Activated CD4-positive, alpha-beta memory T cell treated with anti-CD3 and anti-CD28 coated beads for 36 hours (primary cell): ENCODE measurements around the gene PPP1R12A. TPM values are rescaled to one million over a fixed set of nuclear protein-coding genes. Genes with fewer than 3 reads are reported as not detected.
"Not testable (repeated sequence)": the region's sequence is repeated elsewhere in the genome, so short reads cannot be mapped to it uniquely, and the experiment has no call there.

Experiments used
- CTCF ChIA-PET: fragments of 350-600 bp; sonication (Branson Sonifier 250); formaldehyde crosslinking; loops from one replicate; lab custom pipeline; 2021; ENCODE audit warnings: antibody characterized with exemption, inconsistent platforms; lab: Charles Lee
- POLR2A ChIA-PET: fragments of 350-600 bp; sonication (Branson Sonifier 250); formaldehyde crosslinking; loops from one replicate; lab custom pipeline; 2021; ENCODE audit warnings: antibody characterized with exemption; lab: Charles Lee
- DNase-seq: peaks from one replicate; pipeline ENCODE4 v3.0.0-alpha.2; 2020
- H3K27ac Mint-ChIP-seq: one replicate; pipeline ENCODE4 v1.8.0; 2021; ENCODE audit warnings: mixed read lengths
- H3K27me3 Mint-ChIP-seq: one replicate; pipeline ENCODE4 v1.8.0; 2021; ENCODE audit warnings: mixed read lengths
- H3K36me3 Mint-ChIP-seq: one replicate; pipeline ENCODE4 v1.8.0; 2021; ENCODE audit warnings: mixed read lengths
- H3K4me1 Mint-ChIP-seq: one replicate; pipeline ENCODE4 v1.8.0; 2021; ENCODE audit warnings: low read depth, mixed read lengths
- H3K4me3 Mint-ChIP-seq: one replicate; pipeline ENCODE4 v1.8.0; 2021; ENCODE audit warnings: mild to moderate bottlenecking, mixed read lengths
- H3K9me3 Mint-ChIP-seq: one replicate; pipeline ENCODE4 v1.8.0; 2021; ENCODE audit warnings: mixed read lengths
- intact Hi-C: fragments of 100-400 bp; cut with micrococcal nuclease; formaldehyde crosslinking; loops from one replicate; pipeline ENCODE4 v1.15.1; 2023
- total RNA-seq, 2 experiments: library from RNA; stranded (reverse); gene quantifications; one replicate each; pipeline ENCODE4 v1.2.3, GENCODE V29; 2021

Gene PPP1R12A
- total RNA-seq: 10 to 100 TPM; 74.5 to 75.7 TPM

DNA sequence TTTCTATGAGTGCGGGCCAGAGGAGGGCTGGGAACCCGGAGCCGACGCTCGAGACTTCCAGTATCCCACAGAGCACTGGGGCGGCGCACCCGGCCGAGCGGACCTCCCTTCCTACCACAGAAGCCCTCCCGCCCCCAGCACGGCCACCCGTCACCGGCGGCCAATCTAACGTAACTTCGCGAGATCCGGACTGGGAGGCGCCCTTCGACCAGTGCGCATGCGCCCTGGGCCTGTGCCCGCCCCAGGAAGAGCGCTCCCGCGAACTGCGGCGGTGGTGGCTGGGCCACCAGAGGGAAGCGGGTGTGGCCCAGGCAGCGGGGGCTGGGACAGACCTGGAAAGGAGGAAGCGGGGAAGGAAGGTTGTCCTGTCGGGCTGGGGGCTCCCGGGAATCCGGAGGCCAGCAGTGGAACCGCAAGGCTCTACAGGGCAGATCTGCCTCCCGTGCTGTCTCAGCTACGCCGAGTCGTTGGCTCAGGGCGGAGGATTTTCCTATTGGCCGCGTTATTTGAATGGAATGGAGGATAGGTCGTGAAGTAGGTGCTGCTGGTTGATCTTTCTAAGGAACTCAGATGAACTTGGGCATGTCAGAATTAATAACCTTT, at the start of gene PPP1R12A:
Gene PPP1R12A (minus strand): TSS at position 77 of the 603 bp plus-strand sequence. CDS start 166 bp downstream, outside the sequence.
- DNase-seq: peak; percentile 97
- ChIA-PET CTCF (interaction anchor here (0.6 kb wide), 1 partner anchor 48 kb away, joined by 3 read pairs; no protein-coding TSS in a partner anchor), POLR2A (interaction anchor here (1.0 kb wide), 2 partner anchors 10 to 49 kb away, joined by 3 read pairs; no protein-coding TSS in a partner anchor)
- Mint-ChIP-seq H3K9me3 (no peaks in the 10 kb centered on the region), H3K27me3 (no peaks in the 10 kb centered on the region), H3K4me3 (peak within 1 kb of the TSS; percentile 85), H3K4me1 (peaks cover 33% of the 10 kb centered on the region), H3K27ac (peak within 1 kb of the TSS; percentile 99), H3K36me3 (peaks cover 9% of the 10 kb centered on the region)
- intact Hi-C loops: loop anchor here (1.0 to 2.0 kb wide), 3 partner anchors 48 to 252 kb away; no protein-coding TSS in a partner anchor

DNA sequence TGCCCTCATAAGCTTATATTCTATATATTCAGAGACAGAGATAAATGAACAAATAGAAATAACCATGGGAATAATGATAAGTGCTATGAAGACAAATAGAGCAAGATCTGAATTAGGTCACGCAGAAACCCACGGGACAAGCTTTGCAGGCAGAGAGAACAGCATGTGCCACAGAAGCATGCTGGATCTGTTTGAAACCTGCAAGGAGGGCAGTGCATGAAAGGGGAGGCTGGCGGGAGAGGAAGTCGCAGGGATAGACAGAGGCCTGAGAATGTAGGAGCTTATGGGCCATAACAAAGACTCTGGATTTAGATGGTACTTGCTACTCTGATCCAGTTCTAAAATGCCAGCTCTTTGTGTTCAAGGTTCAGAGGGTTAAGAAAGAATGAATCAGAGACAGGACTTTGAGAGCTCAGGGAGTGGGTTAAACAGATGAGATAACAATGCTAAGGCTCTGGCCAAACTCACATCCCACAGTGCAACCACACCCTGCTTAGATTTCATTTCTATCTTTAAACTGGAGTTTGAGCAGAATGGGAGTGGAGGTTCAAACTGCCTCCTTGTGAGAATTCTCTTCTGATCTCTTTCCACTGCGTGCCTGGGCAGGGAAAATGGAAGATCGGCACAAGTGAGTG, 49.2 kb upstream of the PPP1R12A start:
- Mint-ChIP-seq H3K4me3 (no peak overlapping the region), H3K36me3 (no peaks in the 10 kb centered on the region), H3K27ac (no peak overlapping the region), H3K4me1 (no peaks in the 10 kb centered on the region), H3K9me3 (no peaks in the 10 kb centered on the region), H3K27me3 (peaks cover 7% of the 10 kb centered on the region)
- DNase-seq: no peak
- POLR2A ChIA-PET: interaction anchor here (0.5 kb wide), 1 partner anchor 67 kb away, joined by 3 read pairs; no protein-coding TSS in a partner anchor
- CTCF ChIA-PET: no interaction called here
- intact Hi-C loops: no loop called here

GRCh38 chr12:79983492-79983891, 48.6 kb upstream of the PPP1R12A start:
- no peaks in the 10 kb centered on the region for H3K9me3 Mint-ChIP-seq
- no peaks in the 10 kb centered on the region for H3K36me3 Mint-ChIP-seq
- ChIA-PET POLR2A (no interaction called here), CTCF (no interaction called here)
- no peaks in the 10 kb centered on the region for H3K4me1 Mint-ChIP-seq
- peaks cover 7% of the 10 kb centered on the region for H3K27me3 Mint-ChIP-seq
- DNase-seq: no peak
- no peak overlapping the region for H3K27ac Mint-ChIP-seq
- intact Hi-C loops: no loop called here
- no peak overlapping the region for H3K4me3 Mint-ChIP-seq

- ChIA-PET POLR2A (no interaction called here), CTCF (interaction anchor here (0.7 kb wide), 1 partner anchor 13 kb away, joined by 3 read pairs; no protein-coding TSS in a partner anchor)
- DNase-seq: no peak
- H3K4me1 Mint-ChIP-seq: no peaks in the 10 kb centered on the region
- H3K4me3 Mint-ChIP-seq: no peak overlapping the region
- H3K27ac Mint-ChIP-seq: no peak overlapping the region
- no peaks in the 10 kb centered on the region for H3K36me3 Mint-ChIP-seq
- peaks cover 7% of the 10 kb centered on the region for H3K27me3 Mint-ChIP-seq
- intact Hi-C loops: no loop called here
- H3K9me3 Mint-ChIP-seq: no peaks in the 10 kb centered on the region
Observed at GRCh38 chr12:79982086-79983062, 47.5 kb upstream of the PPP1R12A start.

GRCh38 chr12:79978692-79979091, 43.8 kb upstream of the PPP1R12A start:
- intact Hi-C loops: no loop called here
- DNase-seq: no peak
- H3K36me3 Mint-ChIP-seq: no peaks in the 10 kb centered on the region
- no peaks in the 10 kb centered on the region for H3K9me3 Mint-ChIP-seq
- H3K4me1 Mint-ChIP-seq: no peaks in the 10 kb centered on the region
- no peak overlapping the region for H3K27ac Mint-ChIP-seq
- H3K27me3 Mint-ChIP-seq: no peaks in the 10 kb centered on the region
- ChIA-PET POLR2A (no interaction called here), CTCF (interaction anchor here (0.6 kb wide), 1 partner anchor 28 kb away, joined by 3 read pairs; no protein-coding TSS in a partner anchor)
- H3K4me3 Mint-ChIP-seq: no peak overlapping the region

DNA sequence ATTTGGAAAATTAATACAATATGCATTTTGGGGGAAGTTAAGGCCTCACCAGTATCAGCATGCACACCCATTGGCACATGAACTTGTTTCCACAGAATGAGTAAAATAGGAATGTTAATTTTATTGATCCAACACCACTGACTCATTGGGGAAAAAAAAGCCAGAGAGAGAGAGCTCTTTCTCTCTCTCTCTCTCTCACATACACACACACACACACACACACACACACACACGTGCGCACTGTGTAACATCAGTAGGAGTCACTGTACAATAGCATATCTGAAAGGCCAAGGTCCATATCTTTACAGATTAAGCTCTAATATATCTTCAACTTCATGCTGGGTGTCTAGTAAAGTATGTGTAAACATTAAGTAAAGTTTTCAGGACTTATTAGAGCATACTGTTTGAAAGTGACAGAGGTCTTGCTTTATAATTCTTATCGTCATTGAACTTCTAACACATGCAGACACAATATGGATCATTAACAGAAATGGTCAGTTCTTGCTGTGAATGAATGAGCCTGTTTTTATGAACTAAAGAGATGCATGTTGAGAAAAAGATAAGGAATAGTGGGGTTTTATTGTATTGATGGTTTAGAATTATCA, 43.1 kb upstream of the PPP1R12A start:
- intact Hi-C loops, H3K4me3 Mint-ChIP-seq, POLR2A ChIA-PET, DNase-seq, H3K27ac Mint-ChIP-seq, H3K4me1 Mint-ChIP-seq, CTCF ChIA-PET, H3K36me3 Mint-ChIP-seq, H3K27me3 Mint-ChIP-seq, H3K9me3 Mint-ChIP-seq: not testable (repeated sequence)

DNA sequence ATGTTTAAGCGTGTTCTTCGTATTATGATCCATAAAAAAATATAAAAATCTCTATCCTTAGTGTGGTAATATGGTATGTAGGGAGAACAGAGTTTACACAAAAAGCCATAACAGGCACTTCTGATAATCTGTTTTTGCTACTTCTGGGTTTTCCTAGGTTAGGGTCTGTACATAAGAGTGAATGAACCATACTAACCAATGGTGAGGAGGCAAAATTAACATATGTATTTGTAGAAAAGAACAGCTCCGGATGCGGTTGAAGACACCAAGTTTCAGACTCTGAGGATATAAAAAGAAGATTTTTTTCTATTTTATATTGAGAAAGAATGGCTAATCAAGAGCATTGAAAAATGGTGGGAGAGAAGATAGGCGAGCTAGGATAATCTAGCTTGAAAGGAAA, 40.2 kb upstream of the PPP1R12A start:
- Mint-ChIP-seq H3K27me3 (no peaks in the 10 kb centered on the region), H3K4me1 (no peaks in the 10 kb centered on the region), H3K4me3 (no peak overlapping the region), H3K36me3 (no peaks in the 10 kb centered on the region), H3K27ac (no peak overlapping the region), H3K9me3 (no peaks in the 10 kb centered on the region)
- ChIA-PET POLR2A (no interaction called here), CTCF (no interaction called here)
- no peak for DNase-seq
- intact Hi-C loops: no loop called here

DNA sequence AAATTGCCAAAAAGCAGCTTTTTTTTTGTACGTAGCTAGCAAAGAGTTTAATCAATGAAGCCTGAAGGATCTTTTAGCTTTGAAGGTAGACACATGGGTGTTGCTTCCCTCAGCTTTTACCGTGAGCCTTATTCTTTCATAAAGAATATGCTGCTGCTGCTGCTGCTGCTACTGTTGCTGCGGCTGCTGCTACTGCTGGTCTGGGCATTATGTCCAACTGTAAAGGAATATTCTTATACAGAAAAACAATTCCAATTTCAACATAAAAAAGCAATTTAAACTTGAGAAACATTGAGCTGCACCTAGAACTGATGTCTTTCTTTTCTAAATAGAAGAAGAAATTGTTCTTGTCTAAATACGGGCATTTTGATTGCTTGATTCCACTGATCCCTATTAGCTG, 38.9 kb upstream of the PPP1R12A start:
- no peaks in the 10 kb centered on the region for H3K9me3 Mint-ChIP-seq
- peaks cover under 1% of the 10 kb centered on the region for H3K27me3 Mint-ChIP-seq
- no peak overlapping the region for H3K4me3 Mint-ChIP-seq
- DNase-seq: no peak
- H3K4me1 Mint-ChIP-seq: no peaks in the 10 kb centered on the region
- no peaks in the 10 kb centered on the region for H3K36me3 Mint-ChIP-seq
- intact Hi-C loops: no loop called here
- ChIA-PET CTCF (interaction anchor here (0.6 kb wide), 1 partner anchor 421 kb away, joined by 5 read pairs; no protein-coding TSS in a partner anchor), POLR2A (no interaction called here)
- no peak overlapping the region for H3K27ac Mint-ChIP-seq

DNA sequence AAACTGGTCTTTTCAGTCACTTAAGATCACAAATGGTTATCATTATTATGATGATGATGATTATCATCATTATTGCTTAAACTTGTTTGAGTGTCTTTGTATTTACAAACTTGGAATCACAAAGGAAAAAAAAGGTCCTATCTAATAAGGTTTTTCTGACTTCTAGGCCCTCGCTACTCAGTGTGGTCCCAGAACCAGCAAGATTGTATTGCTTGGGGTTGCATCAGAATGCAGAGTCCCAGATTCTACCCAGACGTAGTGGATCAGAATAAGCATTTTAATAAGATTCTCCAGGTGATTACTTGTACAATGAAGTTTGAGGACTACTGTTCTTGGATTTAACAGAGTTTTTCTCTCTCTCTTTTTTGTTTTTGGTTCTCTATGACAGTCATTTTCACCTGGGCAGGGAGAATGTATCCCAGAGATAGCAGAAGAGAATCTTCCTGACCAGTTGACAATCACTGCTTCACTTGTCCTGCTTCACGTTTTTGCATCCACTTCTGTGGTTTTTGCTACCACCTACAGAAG, 29.3 kb upstream of the PPP1R12A start:
- ChIA-PET CTCF (no interaction called here), POLR2A (no interaction called here)
- H3K36me3 Mint-ChIP-seq: no peaks in the 10 kb centered on the region
- H3K27me3 Mint-ChIP-seq: peaks cover 8% of the 10 kb centered on the region
- H3K27ac Mint-ChIP-seq: no peak overlapping the region
- intact Hi-C loops: no loop called here
- H3K4me3 Mint-ChIP-seq: no peak overlapping the region
- H3K4me1 Mint-ChIP-seq: no peaks in the 10 kb centered on the region
- no peak for DNase-seq
- no peaks in the 10 kb centered on the region for H3K9me3 Mint-ChIP-seq

DNA sequence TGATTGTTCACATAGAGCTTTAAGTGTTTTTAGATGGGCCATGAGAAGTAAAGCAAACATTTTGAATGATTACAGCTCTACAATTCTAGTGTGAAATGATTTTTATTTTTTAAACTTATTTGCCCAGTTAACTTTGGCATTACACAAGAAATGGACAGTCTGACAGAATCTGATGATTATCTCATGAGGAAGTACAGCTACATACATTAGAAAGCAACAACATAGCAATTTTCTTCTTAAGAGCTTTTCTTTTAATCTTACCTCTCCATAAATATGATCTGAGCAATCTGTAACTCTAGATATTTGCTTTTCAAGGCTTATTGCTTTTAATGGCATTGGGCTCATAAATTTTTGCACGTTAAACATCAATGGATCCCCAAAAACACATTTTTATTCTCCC, 26.5 kb upstream of the PPP1R12A start:
- DNase-seq: no peak
- Mint-ChIP-seq H3K4me1 (no peaks in the 10 kb centered on the region), H3K4me3 (no peak overlapping the region), H3K27me3 (peaks cover 6% of the 10 kb centered on the region), H3K9me3 (no peaks in the 10 kb centered on the region), H3K27ac (no peak overlapping the region), H3K36me3 (no peaks in the 10 kb centered on the region)
- ChIA-PET CTCF (interaction anchor here (0.5 to 0.6 kb wide), 2 partner anchors 24 to 206 kb away, joined by 3 read pairs; no protein-coding TSS in a partner anchor), POLR2A (no interaction called here)
- intact Hi-C loops: no loop called here

GRCh38 chr12:79959484-79959883, 24.6 kb upstream of the PPP1R12A start:
- H3K27ac Mint-ChIP-seq: no peak overlapping the region
- CTCF ChIA-PET: no interaction called here
- intact Hi-C loops: no loop called here
- peaks cover 6% of the 10 kb centered on the region for H3K27me3 Mint-ChIP-seq
- H3K9me3 Mint-ChIP-seq: peaks cover 12% of the 10 kb centered on the region
- H3K4me3 Mint-ChIP-seq: no peak overlapping the region
- H3K36me3 Mint-ChIP-seq: peaks cover 3% of the 10 kb centered on the region
- DNase-seq: no peak
- POLR2A ChIA-PET: no interaction called here
- H3K4me1 Mint-ChIP-seq: no peaks in the 10 kb centered on the region
